LNCaP clone FGC (cell line): ENCODE measurements around the gene MAGI1.

ENCODE experiments used
- DNase-seq: peaks from one replicate; pipeline ENCODE4 v3.0.0-alpha.2; 2011; ENCODE audit warnings: low read depth
- H3K4me3 ChIP-seq: 2 replicates; pipeline ENCODE4 v1.5.1; 2011; ENCODE audit warnings: mild to moderate bottlenecking, low read depth, low read length, control low read depth
- CTCF ChIP-seq: IDR thresholded peaks from 2 replicates; pipeline ENCODE4 v1.5.1; 2012; ENCODE audit warnings: mild to moderate bottlenecking; ENCODE audit not compliant: control insufficient read depth, insufficient read depth; ENCODE audit errors: extremely low read depth

The MAGI1 gene

GRCh38 chr3:65767551-65767950 lies 271.2 kb downstream of the MAGI1 start:
- no peak for DNase-seq
- TF ChIP-seq CTCF, result no peak
- no peak overlapping the region for H3K4me3 ChIP-seq

- no peak overlapping the region for H3K4me3 ChIP-seq
- no peak for TF ChIP-seq CTCF
- no peak for DNase-seq
Measured at GRCh38 chr3:65762235-65762580, 276.5 kb downstream of the MAGI1 start.

GRCh38 chr3:65761446-65762234 lies 277.1 kb downstream of the MAGI1 start:
- H3K4me3 ChIP-seq, result no peak overlapping the region
- no peak for TF ChIP-seq CTCF
- DNase-seq, result no peak

GRCh38 chr3:65758876-65759598 lies 279.7 kb downstream of the MAGI1 start:
- no peak for DNase-seq
- no peak for TF ChIP-seq CTCF
- H3K4me3 ChIP-seq, result no peak overlapping the region

GRCh38 chr3:65758438-65758837 lies 280.3 kb downstream of the MAGI1 start:
- DNase-seq, result no peak
- no peak for TF ChIP-seq CTCF
- no peak overlapping the region for H3K4me3 ChIP-seq

GRCh38 chr3:65752636-65753035 lies 286.1 kb downstream of the MAGI1 start:
- no peak for DNase-seq
- TF ChIP-seq CTCF, result no peak

More at GRCh38 chr3:65752636-65753035, 286.1 kb downstream of the MAGI1 start:
- no peak overlapping the region for H3K4me3 ChIP-seq
